H1 (cell line): ENCODE results near the gene AGAP1. TPM values are rescaled to one million over a fixed set of nuclear protein-coding genes. Genes with fewer than 3 reads are reported as not detected.

Source experiments
- BCL11A ChIP-seq, 2 experiments: IDR thresholded peaks; one replicate each; pipeline ENCODE4 v1.6.1; 2011; ENCODE audit warnings: low read depth in 2 of 2, low read length in 2 of 2, mild to moderate bottlenecking in 2 of 2
- CBX8 ChIP-seq: fragments of 300-800, 300-1000 bp; sonication (generic); IDR thresholded peaks from 2 replicates; pipeline ENCODE4 v1.7.1; 2016; ENCODE audit warnings: low read depth, low read length, borderline replicate concordance
- CREB1 ChIP-seq: IDR thresholded peaks from 2 replicates; pipeline ENCODE4 v1.6.1; 2012; ENCODE audit warnings: inconsistent platforms
- E2F6 ChIP-seq: IDR thresholded peaks from 2 replicates; pipeline ENCODE4 v1.6.1; 2012; ENCODE audit warnings: inconsistent platforms
- EGR1 ChIP-seq: IDR thresholded peaks from 2 replicates; pipeline ENCODE4 v1.6.1; 2011; ENCODE audit warnings: low read depth, low read length, borderline replicate concordance
- EZH2 ChIP-seq: fragments of 200-600 bp; sonication (generic); IDR thresholded peaks from 2 replicates; pipeline ENCODE4 v1.7.1; 2012; ENCODE audit warnings: low read depth, mild to moderate bottlenecking, moderate library complexity, low read length, inconsistent platforms; ENCODE audit not compliant: severe bottlenecking
- NRF1 ChIP-seq: IDR thresholded peaks from 2 replicates; pipeline ENCODE4 v1.6.1; 2011; ENCODE audit warnings: mild to moderate bottlenecking, low read depth, low read length, improper control_type of control experiment
- RAD21 ChIP-seq, 2 experiments: IDR thresholded peaks in 1 of 2; conservative IDR thresholded peaks in 1 of 2; 2 replicates each; pipeline ENCODE4 v1.6.1; 2011; ENCODE audit warnings: low read depth in 2 of 2, low read length in 2 of 2, improper control_type of control experiment in 1 of 2, inconsistent platforms in 1 of 2, mild to moderate bottlenecking in 1 of 2, moderate library complexity in 1 of 2
- RBBP5 ChIP-seq: IDR thresholded peaks from 2 replicates; pipeline ENCODE4 v1.7.1; 2012; ENCODE audit warnings: low read depth, mild to moderate bottlenecking, inconsistent platforms, low read length, moderate library complexity, borderline replicate concordance
- SP1 ChIP-seq: IDR thresholded peaks from 2 replicates; pipeline ENCODE4 v1.6.1; 2011; ENCODE audit warnings: low read depth, low read length
- TAF7 ChIP-seq: optimal IDR thresholded peaks from 2 replicates; pipeline ENCODE3; 2011; ENCODE audit warnings: low read depth, mild to moderate bottlenecking, inconsistent platforms, low read length, moderate library complexity, borderline replicate concordance
- TEAD4 ChIP-seq: IDR thresholded peaks from 2 replicates; pipeline ENCODE4 v1.6.1; 2012; ENCODE audit warnings: low read depth, low read length, inconsistent platforms, mixed read lengths
- ZNF274 ChIP-seq: IDR thresholded peaks from 2 replicates; pipeline ENCODE4 v1.7.0; 2012; ENCODE audit warnings: low read length, borderline replicate concordance; ENCODE audit errors: extremely low read depth
- polyA plus RNA-seq, 7 experiments: library from polyadenylated mRNA; depleted of rRNA in 3 of 7; stranded (reverse) in 5 of 7; unstranded in 2 of 7; fragments of >200 nt in 5 of 7; fragments of 200-250 nt in 2 of 7; gene quantifications; 1 replicate in 5 of 7; 2 replicates in 1 of 7; 4 replicates in 1 of 7; pipeline versions ENCODE4 v1.2.1 to v1.2.3, GENCODE V29; 2011 to 2013; ENCODE audit warnings: missing spikeins in 2 of 7, mixed read lengths in 2 of 7
- total RNA-seq: library from RNA; stranded (reverse); fragmentation: NEBNext Ultra II Directional; extraction: Animal tissue kit (Norgen Biotek cat#: 25700); gene quantifications from 2 replicates; pipeline ENCODE4 v1.2.1, GENCODE V29; 2021

AGAP1 gene
- total and polyA plus RNA-seq, 2 of the 8 experiments (the other 6 are each of a cell fraction or from before 2014, with no cell fraction given), result 18.1 to 39.4 TPM

- TF ChIP-seq EGR1 (no peak), RBBP5 (no peak), NRF1 (no peak), ZNF274 (no peak), BCL11A (IDR thresholded peaks at IDR 0.05; ENCODE audit: low read depth in 2 of 2, low read length in 2 of 2) (no peak), TAF7 (no peak), TEAD4 (no peak), EZH2 (no peak), E2F6 (no peak), CREB1 (no peak), CBX8 (no peak), SP1 (no peak), RAD21 (IDR thresholded peaks at IDR 0.05 in 1 of 2, conservative IDR thresholded peaks at IDR 0.05 in 1 of 2; ENCODE audit: low read depth in 2 of 2, low read length in 2 of 2) (no peak)
Observed at GRCh38 chr2:236106761-236107160, 612.9 kb downstream of the AGAP1 start (continued).
